HCT116 (cell line): ENCODE results near the gene SUPT3H. TPM values are rescaled to one million over a fixed set of nuclear protein-coding genes. Genes with fewer than 3 reads are reported as not detected.

Experiments
- ATAC-seq: fragments of 200-7000 bp; cut with Tn5 transposase; 2 replicates; pipeline ENCODE4 v1.9.1; 2020; ENCODE audit warnings: mild to moderate bottlenecking, moderate library complexity
- BruUV-seq: library from RNA; stranded (reverse); fragments of 400-500 nt; replicated peaks from 2 replicates; lab custom pipeline; 2021; lab: Mats Ljungman, UMichigan
- CTCF ChIA-PET: fragments of 300-600 bp; sonication (Branson Sonifier 250); formaldehyde crosslinking; loops from one replicate; lab custom pipeline; 2021; ENCODE audit warnings: antibody characterized with exemption; lab: Charles Lee
- POLR2A ChIA-PET: fragments of 300-600, 350-600 bp; sonication (Branson Sonifier 250); formaldehyde crosslinking; loops from one replicate; lab custom pipeline; 2021; ENCODE audit warnings: antibody characterized with exemption; lab: Charles Lee
- RAD21 ChIA-PET, 2 experiments: fragments of 300-600 bp; sonication (Branson Sonifier 250); formaldehyde crosslinking; loops; one replicate each; lab custom pipeline; 2023; ENCODE audit warnings: low total read pairs in 2 of 2; ENCODE audit not compliant: uncharacterized antibody in 2 of 2, unreplicated experiment in 2 of 2, low non-redundant PET in 1 of 2; lab: Charles Lee
- DNase-seq: peaks from one replicate; pipeline ENCODE4 v3.0.0-alpha.2; 2010; ENCODE audit warnings: low read depth, low spot score
- H2AFZ ChIP-seq: fragments of 200-600 bp; shearing (Covaris generic), sonication (generic); 2 replicates; pipeline ENCODE4 v1.6.1; 2017; ENCODE audit warnings: low read depth, mixed run types, mixed read lengths, antibody characterized with exemption, low read length; ENCODE audit not compliant: poor library complexity, severe bottlenecking
- H3K27ac ChIP-seq: 2 replicates; pipeline ENCODE4 v1.5.1; 2012; ENCODE audit warnings: low read depth, low read length
- H3K27me3 ChIP-seq: fragments of 200-600 bp; sonication (generic); 2 replicates; pipeline ENCODE4 v1.6.1; 2016; ENCODE audit warnings: mixed run types, low read length, mixed read lengths; ENCODE audit not compliant: insufficient read depth
- H3K36me3 ChIP-seq, 2 experiments: fragments of 200-500 bp in 1 of 2; fragments of 200-600 bp in 1 of 2; sonication (Bioruptor generic) in 1 of 2; sonication (generic) in 1 of 2; 2 replicates each; pipeline versions ENCODE4 v1.5.1 to v1.6.1; 2014 to 2016; ENCODE audit warnings: low read length in 2 of 2, inconsistent platforms in 1 of 2, mixed read lengths in 1 of 2, mixed run types in 1 of 2; ENCODE audit not compliant: insufficient read depth in 2 of 2, control insufficient read depth in 1 of 2
- H3K4me1 ChIP-seq, 2 experiments: fragments of 200-600 bp in 1 of 2; sonication (generic) in 1 of 2; 2 replicates each; pipeline versions ENCODE4 v1.5.1 to v1.6.1; 2012 to 2017; ENCODE audit warnings: low read length in 2 of 2, inconsistent platforms in 1 of 2, mild to moderate bottlenecking in 1 of 2, mixed read lengths in 1 of 2, mixed run types in 1 of 2, moderate library complexity in 1 of 2; ENCODE audit not compliant: insufficient read depth in 2 of 2, control insufficient read depth in 1 of 2
- H3K4me2 ChIP-seq: fragments of 200-600 bp; sonication (generic); 2 replicates; pipeline ENCODE4 v1.6.1; 2017; ENCODE audit warnings: mixed run types, low read length, mixed read lengths
- H3K4me3 ChIP-seq, 2 experiments: fragments of 200-600 bp in 1 of 2; sonication (generic) in 1 of 2; replicated peaks in 1 of 2; 2 replicates each; pipeline ENCODE4 v1.5.1; 2011 to 2016; ENCODE audit warnings: low read length in 2 of 2, control low read depth in 1 of 2, low read depth in 1 of 2, mild to moderate bottlenecking in 1 of 2, mixed read lengths in 1 of 2, mixed run types in 1 of 2
- H3K79me2 ChIP-seq: fragments of 200-600 bp; sonication (generic); 2 replicates; pipeline ENCODE4 v1.6.1; 2017; ENCODE audit warnings: mild to moderate bottlenecking, mixed run types, low read length, moderate library complexity, mixed read lengths; ENCODE audit not compliant: insufficient read depth
- H3K9ac ChIP-seq: fragments of 200-600 bp; sonication (generic); 2 replicates; pipeline ENCODE4 v1.6.1; 2016; ENCODE audit warnings: low read length, mixed read lengths
- H3K9me2 ChIP-seq: fragments of 200-600 bp; sonication (generic), shearing (Covaris generic); 2 replicates; pipeline ENCODE4 v1.6.1; 2017; ENCODE audit warnings: mixed run types, mild to moderate bottlenecking, moderate library complexity; ENCODE audit not compliant: insufficient read depth
- H3K9me3 ChIP-seq, 2 experiments: fragments of 200-500 bp in 1 of 2; fragments of 200-600 bp in 1 of 2; sonication (Bioruptor generic) in 1 of 2; sonication (generic) in 1 of 2; 2 replicates each; pipeline ENCODE4 v1.6.1; 2014 to 2017; ENCODE audit warnings: low read length in 2 of 2, mixed read lengths in 2 of 2, inconsistent platforms in 1 of 2, low read depth in 1 of 2, mild to moderate bottlenecking in 1 of 2, mixed run types in 1 of 2, moderate library complexity in 1 of 2; ENCODE audit not compliant: control insufficient read depth in 1 of 2, insufficient read depth in 1 of 2
- H4K20me1 ChIP-seq: fragments of 200-600 bp; sonication (generic), shearing (Covaris generic); 2 replicates; pipeline ENCODE4 v1.6.1; 2017; ENCODE audit warnings: mixed run types, mild to moderate bottlenecking, moderate library complexity; ENCODE audit not compliant: insufficient read depth
- CEBPB ChIP-seq: IDR thresholded peaks from 2 replicates; pipeline ENCODE4 v1.6.1; 2012; ENCODE audit warnings: low read depth
- CTCF ChIP-seq, 3 experiments: fragments of 200-600 bp in 1 of 3; sonication (generic) in 1 of 3; IDR thresholded peaks in 2 of 3; conservative IDR thresholded peaks in 1 of 3; 2 replicates each; pipeline ENCODE4 v1.5.1; 2012 to 2017; ENCODE audit warnings: low read depth in 2 of 3, low read length in 2 of 3, antibody characterized with exemption in 1 of 3, borderline replicate concordance in 1 of 3, control low read depth in 1 of 3, mild to moderate bottlenecking in 1 of 3, mixed read lengths in 1 of 3, mixed run types in 1 of 3, moderate library complexity in 1 of 3; ENCODE audit not compliant: insufficient read depth in 1 of 3
- ELF1 ChIP-seq: IDR thresholded peaks from 2 replicates; pipeline ENCODE4 v1.6.1; 2012; ENCODE audit warnings: low read depth, borderline replicate concordance
- EZH2 ChIP-seq: fragments of 200-600 bp; sonication (generic); IDR thresholded peaks from 2 replicates; pipeline ENCODE4 v1.6.1; 2017; ENCODE audit warnings: antibody characterized with exemption, mixed run types
- EZH2phosphoT487 ChIP-seq: fragments of 200-600 bp; IDR thresholded peaks from 2 replicates; pipeline ENCODE4 v1.6.1; 2018; ENCODE audit warnings: antibody characterized with exemption, borderline replicate concordance
- FOSL1 ChIP-seq: IDR thresholded peaks from 2 replicates; pipeline ENCODE4 v1.6.1; 2012; ENCODE audit warnings: low read depth
- JUND ChIP-seq: IDR thresholded peaks from 2 replicates; pipeline ENCODE4 v1.6.1; 2012
- RAD21 ChIP-seq: IDR thresholded peaks from 2 replicates; pipeline ENCODE4 v1.6.1; 2012; ENCODE audit warnings: low read depth, mild to moderate bottlenecking
- SIN3A ChIP-seq: IDR thresholded peaks from 2 replicates; pipeline ENCODE4 v1.6.1; 2012; ENCODE audit warnings: low read depth
- YY1 ChIP-seq: IDR thresholded peaks from 2 replicates; pipeline ENCODE4 v1.6.1; 2011; ENCODE audit warnings: low read length, low read depth, moderate library complexity, mild to moderate bottlenecking; ENCODE audit not compliant: insufficient replicate concordance; ENCODE audit errors: extremely low read depth
- ZBTB33 ChIP-seq: IDR thresholded peaks from 2 replicates; pipeline ENCODE4 v1.6.1; 2011; ENCODE audit warnings: mild to moderate bottlenecking, low read length, moderate library complexity; ENCODE audit not compliant: insufficient replicate concordance; ENCODE audit errors: extremely low read depth
- ZFX ChIP-seq: fragments of 450-650 bp; IDR thresholded peaks from 2 replicates; pipeline ENCODE4 v1.6.1; 2017
- ZNF274 ChIP-seq: fragments of 200-500 bp; sonication (Bioruptor generic); IDR thresholded peaks from 2 replicates; pipeline ENCODE4 v1.6.1; 2014; ENCODE audit warnings: mild to moderate bottlenecking, low read depth, low read length, inconsistent platforms
- intact Hi-C: fragments of 100-400 bp; cut with micrococcal nuclease; formaldehyde crosslinking; loops from 2 replicates; pipeline ENCODE4 v1.10.0; 2022
- total RNA-seq: library from RNA; stranded (reverse); gene quantifications from one replicate; pipeline ENCODE4 v1.2.1, GENCODE V29; 2021; ENCODE audit not compliant: unreplicated experiment
- TF ChIP-seq, protein P1 (sequence below): IDR thresholded peaks from 2 replicates; pipeline ENCODE4 v1.6.1; 2012

The SUPT3H gene
- total RNA-seq, 1 experiment from 2014 or later = 7.4 TPM

DNA sequence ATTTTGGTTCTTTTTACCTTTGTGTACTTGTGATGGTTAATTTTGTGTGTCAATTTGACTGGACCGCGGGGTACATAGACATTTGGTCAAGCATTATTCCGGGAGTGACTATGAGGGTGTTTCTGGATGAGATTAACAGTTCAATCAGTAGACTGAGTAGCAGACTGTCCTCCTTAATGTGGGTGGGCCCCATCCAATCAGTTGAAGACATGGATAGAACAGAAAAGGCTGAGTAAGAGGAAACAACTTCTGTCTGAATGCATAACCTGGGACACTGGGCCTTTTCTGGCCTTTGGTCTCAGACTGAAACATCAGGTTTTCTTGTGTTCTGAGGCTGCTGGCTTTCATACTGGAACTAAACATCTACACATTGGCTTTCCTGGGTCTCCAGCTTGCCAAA is 353.1 kb downstream of the SUPT3H start:
- CTCF ChIA-PET = no interaction called here
- Histone ChIP-seq H3K27me3 (no peaks in the 10 kb centered on the region), H3K9ac (no peak overlapping the region), H3K79me2 (no peaks in the 10 kb centered on the region), H3K9me3 (no peaks in the 10 kb centered on the region), H3K27ac (no peak overlapping the region), H3K4me3 (no peak overlapping the region), H2AFZ (no peak overlapping the region), H3K36me3 (no peaks in the 10 kb centered on the region), H3K4me1 (no peaks in the 10 kb centered on the region), H3K9me2 (no peaks in the 10 kb centered on the region), H3K4me2 (no peak overlapping the region), H4K20me1 (no peaks in the 10 kb centered on the region)
- RAD21 ChIA-PET = no interaction called here
- intact Hi-C loops = no loop called here
- ATAC-seq = no peak
- POLR2A ChIA-PET = no interaction called here
- no TSS peak for BruUV-seq
- no peak for TF ChIP-seq CTCF (IDR thresholded peaks at IDR 0.05 in 2 of 3, conservative IDR thresholded peaks at IDR 0.05 in 1 of 3; ENCODE audit: borderline replicate concordance in 1 of 3, insufficient read depth in 1 of 3, low read depth in 2 of 3, low read length in 2 of 3)
- no peak for TF ChIP-seq RAD21
- DNase-seq = no peak

- Histone ChIP-seq H3K9ac (no peak overlapping the region), H4K20me1 (no peaks in the 10 kb centered on the region), H3K79me2 (no peaks in the 10 kb centered on the region), H3K4me1 (no peaks in the 10 kb centered on the region), H2AFZ (no peak overlapping the region), H3K27me3 (no peaks in the 10 kb centered on the region), H3K4me2 (no peak overlapping the region), H3K27ac (no peak overlapping the region), H3K9me2 (no peaks in the 10 kb centered on the region), H3K36me3 (no peaks in the 10 kb centered on the region), H3K9me3 (no peaks in the 10 kb centered on the region), H3K4me3 (no peak overlapping the region)
- CTCF ChIA-PET = no interaction called here
- DNase-seq (no peak), ATAC-seq (no peak)
- TF ChIP-seq ZFX = no peak
- TF ChIP-seq EZH2 = no peak
- no peak for TF ChIP-seq FOSL1
- TF ChIP-seq, protein P1, sequence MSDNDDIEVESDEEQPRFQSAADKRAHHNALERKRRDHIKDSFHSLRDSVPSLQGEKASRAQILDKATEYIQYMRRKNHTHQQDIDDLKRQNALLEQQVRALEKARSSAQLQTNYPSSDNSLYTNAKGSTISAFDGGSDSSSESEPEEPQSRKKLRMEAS = no peak
- no peak for TF ChIP-seq SIN3A
- TF ChIP-seq YY1 = no peak
- no peak for TF ChIP-seq ELF1
- TF ChIP-seq ZNF274 = no peak
- TF ChIP-seq CTCF (IDR thresholded peaks at IDR 0.05 in 2 of 3, conservative IDR thresholded peaks at IDR 0.05 in 1 of 3; ENCODE audit: borderline replicate concordance in 1 of 3, insufficient read depth in 1 of 3, low read depth in 2 of 3, low read length in 2 of 3) = no peak
- no peak for TF ChIP-seq EZH2phosphoT487
- no peak for TF ChIP-seq JUND
- TF ChIP-seq ZBTB33 = no peak
- no peak for TF ChIP-seq CEBPB
- intact Hi-C loops = no loop called here
- no TSS peak for BruUV-seq
- POLR2A ChIA-PET = no interaction called here
- RAD21 ChIA-PET = no interaction called here
These were observed 356.1 kb downstream of the SUPT3H start for GRCh38 chr6:45021676-45022075.
